Fibroblast of pulmonary artery (primary cell): Measurements from ENCODE around the gene PDE1A.
A peak's percentile ranks its signal among the peaks of the same experiment; 100 is the strongest.

Source experiments
- DNase-seq: peaks from one replicate; pipeline ENCODE4 v3.0.0-alpha.2; 2010; ENCODE audit warnings: low read depth
- H3K4me3 ChIP-seq: replicated peaks from 2 replicates; pipeline ENCODE4 v1.5.1; 2011; ENCODE audit warnings: low read depth, mild to moderate bottlenecking, control low read depth, low read length, moderate library complexity
- TF ChIP-seq, protein P1 (sequence below): IDR thresholded peaks from 2 replicates; pipeline ENCODE4 v1.5.1; 2011; ENCODE audit warnings: mild to moderate bottlenecking, control low read depth, low read length, inconsistent platforms; ENCODE audit errors: missing control alignments

The PDE1A gene

DNA sequence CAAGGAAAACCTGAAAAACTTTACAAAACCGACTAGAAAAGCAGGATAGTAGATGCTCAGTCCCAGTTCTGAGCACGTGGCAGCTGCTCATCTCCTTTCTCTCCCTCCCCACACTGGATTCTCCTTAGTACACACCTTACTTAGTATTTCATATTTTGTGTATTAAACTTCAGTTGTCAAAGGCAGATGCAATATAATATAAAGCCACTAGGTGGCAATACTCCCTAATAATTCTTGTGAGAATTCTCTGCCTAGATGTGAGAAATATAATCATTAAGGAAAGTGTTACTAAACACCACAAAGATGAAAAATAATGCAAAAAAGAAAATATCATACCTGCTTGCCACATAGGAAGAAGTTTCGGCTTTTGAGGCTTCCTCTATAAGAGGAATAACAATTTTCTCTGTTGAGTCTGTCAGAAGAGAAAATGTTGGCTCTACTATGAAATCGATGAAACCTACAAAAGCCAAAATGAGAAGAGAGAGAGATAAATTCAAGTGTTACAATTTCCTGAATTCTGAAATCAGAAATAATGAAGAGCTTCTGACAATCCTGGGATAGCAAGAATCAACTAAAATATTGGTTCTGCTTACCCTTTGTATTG is 240.6 kb downstream of the PDE1A start:
- no peak overlapping the region for H3K4me3 ChIP-seq
- TF ChIP-seq, protein P1, sequence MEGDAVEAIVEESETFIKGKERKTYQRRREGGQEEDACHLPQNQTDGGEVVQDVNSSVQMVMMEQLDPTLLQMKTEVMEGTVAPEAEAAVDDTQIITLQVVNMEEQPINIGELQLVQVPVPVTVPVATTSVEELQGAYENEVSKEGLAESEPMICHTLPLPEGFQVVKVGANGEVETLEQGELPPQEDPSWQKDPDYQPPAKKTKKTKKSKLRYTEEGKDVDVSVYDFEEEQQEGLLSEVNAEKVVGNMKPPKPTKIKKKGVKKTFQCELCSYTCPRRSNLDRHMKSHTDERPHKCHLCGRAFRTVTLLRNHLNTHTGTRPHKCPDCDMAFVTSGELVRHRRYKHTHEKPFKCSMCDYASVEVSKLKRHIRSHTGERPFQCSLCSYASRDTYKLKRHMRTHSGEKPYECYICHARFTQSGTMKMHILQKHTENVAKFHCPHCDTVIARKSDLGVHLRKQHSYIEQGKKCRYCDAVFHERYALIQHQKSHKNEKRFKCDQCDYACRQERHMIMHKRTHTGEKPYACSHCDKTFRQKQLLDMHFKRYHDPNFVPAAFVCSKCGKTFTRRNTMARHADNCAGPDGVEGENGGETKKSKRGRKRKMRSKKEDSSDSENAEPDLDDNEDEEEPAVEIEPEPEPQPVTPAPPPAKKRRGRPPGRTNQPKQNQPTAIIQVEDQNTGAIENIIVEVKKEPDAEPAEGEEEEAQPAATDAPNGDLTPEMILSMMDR = peak; percentile 58
- peak; percentile 66 for DNase-seq

DNA sequence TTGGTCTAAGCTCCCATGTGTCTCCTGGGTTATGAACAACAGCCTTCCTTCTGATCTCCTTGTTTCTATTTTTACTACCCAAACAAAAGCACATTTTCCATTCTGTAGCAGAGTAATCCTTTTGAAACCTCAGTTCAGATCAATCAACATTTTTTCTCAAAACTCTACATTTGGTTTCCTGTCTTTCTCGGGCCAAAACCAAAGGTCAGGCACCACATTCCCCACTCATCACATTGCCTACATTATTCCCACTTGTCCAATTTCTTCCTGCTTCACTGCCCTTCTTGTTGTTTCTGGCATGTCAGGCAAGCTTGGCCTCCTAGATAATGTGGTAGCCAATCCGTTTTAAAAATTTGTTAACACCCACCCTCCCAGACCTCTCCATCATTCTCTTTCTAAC is 244.4 kb downstream of the PDE1A start:
- no peak overlapping the region for H3K4me3 ChIP-seq
- TF ChIP-seq, protein P1 = no peak
- peak; percentile 20 for DNase-seq

DNA sequence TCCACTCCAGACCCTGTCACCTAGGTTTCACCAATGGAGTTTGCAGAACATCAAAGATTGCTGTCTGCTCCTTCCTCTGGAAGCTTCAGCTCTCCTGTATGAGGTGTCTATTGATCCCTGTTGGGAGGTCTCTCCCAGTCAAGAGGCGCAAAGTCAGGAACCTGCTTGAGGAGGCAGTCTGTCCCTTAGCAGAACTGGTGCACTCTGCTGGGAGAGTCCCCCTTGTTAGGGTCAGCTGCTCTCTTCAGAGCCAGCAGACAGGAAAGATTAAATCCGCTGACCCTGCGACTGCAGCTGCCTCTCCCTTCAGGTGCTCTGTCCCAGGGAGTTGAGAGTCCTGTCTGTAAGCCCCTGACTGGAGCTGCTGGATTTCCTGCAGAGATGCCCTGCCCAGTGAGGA is 245.5 kb downstream of the PDE1A start:
- TF ChIP-seq, protein P1 = no peak
- H3K4me3 ChIP-seq = no peak overlapping the region
- DNase-seq = no peak

DNA sequence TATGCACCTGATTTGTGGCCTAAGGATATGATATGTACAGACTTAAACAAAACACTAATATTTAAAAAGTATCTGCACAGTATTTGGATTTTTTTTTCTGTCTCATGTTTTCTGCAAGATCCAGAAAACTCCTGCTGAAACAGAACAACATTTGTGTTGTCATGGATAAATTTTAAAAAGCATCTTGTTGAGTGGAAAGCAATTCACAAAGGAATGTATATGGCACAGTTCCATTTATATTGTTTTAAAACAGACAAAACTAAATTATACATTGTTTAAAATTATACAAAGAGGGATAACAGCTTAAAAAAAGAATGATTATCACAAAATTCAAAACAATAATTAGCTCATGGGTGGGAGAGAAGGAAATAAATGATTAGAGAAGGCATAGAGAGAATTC is 247.7 kb downstream of the PDE1A start:
- no peak overlapping the region for H3K4me3 ChIP-seq
- TF ChIP-seq, protein P1 = no peak
- DNase-seq = no peak

DNA sequence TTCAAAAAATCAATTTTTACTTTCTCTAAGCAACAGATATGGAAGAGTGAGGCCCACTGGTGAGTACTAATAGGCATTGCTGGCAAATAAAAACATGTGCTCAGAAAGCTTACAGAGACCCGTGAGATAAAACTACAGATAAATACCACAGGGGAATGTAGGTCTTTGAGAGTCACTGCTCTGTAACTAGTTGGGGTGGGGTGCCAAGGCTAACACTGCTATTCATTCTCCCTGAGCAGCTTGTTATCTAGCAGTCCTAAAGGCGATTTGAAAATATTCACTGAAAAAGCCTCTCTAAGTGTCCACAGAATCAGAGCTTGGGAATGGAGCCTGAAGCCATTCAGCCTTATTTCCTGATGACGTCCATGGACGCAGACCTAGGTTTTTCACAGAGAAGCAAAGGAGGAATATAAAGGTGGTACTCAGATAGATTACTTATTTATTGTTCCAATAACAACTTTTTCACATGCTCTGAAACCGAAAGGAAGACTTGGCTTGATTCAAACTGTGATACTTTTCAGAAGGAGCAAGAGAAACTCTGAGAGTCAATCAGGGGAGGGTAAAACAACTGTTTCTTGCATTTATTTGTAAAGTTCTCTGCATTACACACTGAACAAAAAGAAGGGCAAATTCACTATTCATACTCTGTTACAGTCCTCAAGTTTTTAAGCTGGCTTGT is 252.8 kb downstream of the PDE1A start:
- no peak overlapping the region for H3K4me3 ChIP-seq
- TF ChIP-seq, protein P1 = no peak
- no peak for DNase-seq

DNA sequence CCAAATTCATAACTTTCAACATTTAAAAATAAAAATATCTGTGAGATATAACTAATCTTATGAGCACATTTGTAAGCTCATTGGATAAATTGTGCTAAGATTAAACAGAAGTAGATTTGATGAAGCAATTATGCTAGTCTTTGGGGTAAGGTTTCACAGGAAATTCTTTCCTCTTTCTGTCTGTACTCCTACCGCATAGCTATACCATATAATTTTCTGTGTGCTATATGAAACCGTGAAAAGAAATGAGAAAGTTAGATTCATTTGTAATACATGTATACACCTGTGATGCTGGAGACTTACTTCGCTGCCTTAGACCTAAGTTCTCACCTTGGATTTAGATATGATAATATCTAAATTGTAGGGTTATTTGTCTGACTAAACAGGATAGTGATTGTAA is 256.5 kb downstream of the PDE1A start:
- H3K4me3 ChIP-seq = no peak overlapping the region
- TF ChIP-seq, protein P1 = no peak
- no peak for DNase-seq

DNA sequence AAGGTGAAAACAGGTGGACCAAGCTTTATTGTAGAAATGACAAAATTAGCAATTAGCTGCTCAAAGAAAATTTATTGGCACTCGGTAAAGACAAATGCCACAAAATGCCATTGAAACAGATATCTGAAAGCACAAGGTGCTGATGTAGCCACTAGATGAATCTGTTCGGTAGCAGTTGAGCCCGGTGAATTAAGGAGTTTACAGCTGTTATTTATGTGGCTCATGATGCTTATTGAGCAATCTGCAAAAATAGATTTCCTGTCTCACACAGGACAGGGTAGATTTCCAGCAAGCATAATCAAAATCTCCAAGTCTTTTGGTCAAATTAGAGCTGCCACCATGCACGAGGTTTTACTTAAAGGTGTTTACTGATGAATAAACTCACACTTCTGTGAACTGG is 259.0 kb downstream of the PDE1A start:
- TF ChIP-seq, protein P1 = no peak
- H3K4me3 ChIP-seq = no peak overlapping the region
- peak; percentile 24 for DNase-seq
